Right lobe of liver (tissue), 6 donors: Measurements from ENCODE around the gene TGFB2. TPM values are rescaled to one million over a fixed set of nuclear protein-coding genes. Genes with fewer than 3 reads are reported as not detected.

ENCODE experiments used
- ATAC-seq, 4 donors: fragments of 200-7000 bp; cut with Tn5 transposase; one replicate each; pipeline ENCODE4 v1.9.1; 2020; ENCODE audit warnings: mild to moderate bottlenecking in 4 of 4, moderate library complexity in 4 of 4
- DNase-seq, 3 donors: peaks; one replicate each; pipeline ENCODE4 v3.0.0-alpha.2; 2020
- H3K27ac ChIP-seq, 3 donors: fragments of 200-600 bp; one replicate each; pipeline ENCODE4 v1.8.0; 2022
- H3K27me3 ChIP-seq, 2 donors: fragments of 200-600 bp; one replicate each; pipeline ENCODE4 v1.8.0; 2022
- H3K36me3 ChIP-seq, 4 donors: fragments of 200-600 bp; sonication (generic) in 1 of 4; one replicate each; pipeline versions ENCODE4 v1.5.1 to v1.8.0; 2017 to 2022; ENCODE audit warnings: control low read depth in 1 of 4
- H3K4me1 ChIP-seq, 4 donors: fragments of 200-600 bp; sonication (generic) in 1 of 4; one replicate each; pipeline versions ENCODE4 v1.5.1 to v1.8.0; 2017 to 2022; ENCODE audit warnings: control low read depth in 1 of 4
- H3K4me3 ChIP-seq, 3 donors: fragments of 200-600 bp; one replicate each; pipeline ENCODE4 v1.8.0; 2022
- H3K9me3 ChIP-seq, 4 donors: fragments of 200-600 bp; sonication (generic) in 1 of 4; one replicate each; pipeline versions ENCODE4 v1.5.1 to v1.8.0; 2017 to 2022; ENCODE audit warnings: control low read depth in 1 of 4
- POLR2A ChIP-seq: fragments of 450-650 bp; IDR thresholded peaks from one replicate; pipeline ENCODE4 v1.6.1; 2017; ENCODE audit warnings: antibody characterized with exemption, mild to moderate bottlenecking
- WGBS: methylation state at CpG from one replicate; pipeline ENCODE4 v1.1.6; 2018; ENCODE audit warnings: low coverage, low lambda C conversion rate; ENCODE audit not compliant: insufficient coverage; ENCODE audit errors: missing lambda C conversion rate; 5-methylcytosine and 5-hydroxymethylcytosine counted together
- intact Hi-C, 2 donors: fragments of 100-400 bp; cut with DNase I; formaldehyde crosslinking; loops; one replicate each; pipeline versions ENCODE4 v1.11.2 to v1.14.1; 2022
- total RNA-seq, 6 experiments: library from RNA; depleted of rRNA in 2 of 6; stranded (reverse); fragments of >200 nt in 2 of 6; fragmentation: NEBNext Ultra II Directional in 3 of 6; extraction: Animal tissue kit (Norgen Biotek cat#: 25700) in 3 of 6; gene quantifications; one replicate each; pipeline versions ENCODE4 v1.1.0 to v1.2.4, GENCODE V29; 2016 to 2023
- TF ChIP-seq, protein P1 (sequence below), 4 donors: fragments of 200-600 bp in 3 of 4; fragments of 450-650 bp in 1 of 4; IDR thresholded peaks; one replicate each; pipeline versions ENCODE4 v1.5.1 to v1.8.0; 2016 to 2022; ENCODE audit warnings: antibody characterized with exemption in 4 of 4, mild to moderate bottlenecking in 2 of 4
- donor health status: DM: no; HTN: yes; CAD: no.
- donor health status: DM: no; HTN: no; CAD: no.
- donor health status: DM: no; HTN: no; CAD: no.
- donor health status: DM: no; HTN: yes; CAD: no.
- donor health status: DM: no; HTN: yes; CAD: no.

The TGFB2 gene
- total RNA-seq, 6 experiments from 2014 or later, result 0.18 to 2.8 (median 0.34) TPM

DNA sequence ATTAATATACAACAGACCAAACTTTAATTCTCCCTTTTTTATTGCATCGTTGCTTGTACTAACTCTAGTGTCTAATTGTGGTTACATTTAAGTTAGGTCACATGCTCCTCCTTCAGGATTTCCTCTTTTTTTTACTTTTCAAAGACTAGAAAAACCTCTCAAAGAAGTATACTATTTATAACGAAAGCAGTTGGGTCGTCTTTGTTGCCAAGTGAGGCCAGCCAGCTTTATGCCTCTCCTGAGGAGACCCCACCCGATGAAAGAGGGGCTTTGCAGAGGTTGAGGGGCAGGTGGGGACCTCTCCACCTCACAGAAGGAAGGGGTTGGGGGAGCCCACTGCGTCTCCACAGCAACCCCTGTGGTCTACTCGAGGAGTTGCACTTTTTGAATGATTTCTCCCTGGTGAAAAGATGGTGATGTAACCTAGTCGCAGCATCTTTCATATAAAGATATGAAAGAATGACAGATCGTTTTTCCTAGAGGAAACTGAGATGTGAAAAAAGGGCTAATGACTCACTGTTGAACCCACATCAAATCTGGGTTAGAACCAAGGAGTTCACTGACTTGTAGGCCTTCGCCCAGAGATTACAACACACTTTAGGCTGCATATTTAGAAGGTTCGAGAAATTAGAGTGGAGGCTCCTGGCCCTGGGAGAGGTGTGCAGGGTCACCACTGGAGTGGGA, 6.4 kb downstream of the TGFB2 start:
- DNase-seq, result no peak
- H3K36me3 ChIP-seq, result no peaks in the 10 kb centered on the region
- peak overlapping the region in 1 of 3 donors; percentile 26 for H3K27ac ChIP-seq
- intact Hi-C loops, result no loop called here
- H3K27me3 ChIP-seq, result no peaks in the 10 kb centered on the region
- no peak overlapping the region for H3K4me3 ChIP-seq
- TF ChIP-seq, protein P1, sequence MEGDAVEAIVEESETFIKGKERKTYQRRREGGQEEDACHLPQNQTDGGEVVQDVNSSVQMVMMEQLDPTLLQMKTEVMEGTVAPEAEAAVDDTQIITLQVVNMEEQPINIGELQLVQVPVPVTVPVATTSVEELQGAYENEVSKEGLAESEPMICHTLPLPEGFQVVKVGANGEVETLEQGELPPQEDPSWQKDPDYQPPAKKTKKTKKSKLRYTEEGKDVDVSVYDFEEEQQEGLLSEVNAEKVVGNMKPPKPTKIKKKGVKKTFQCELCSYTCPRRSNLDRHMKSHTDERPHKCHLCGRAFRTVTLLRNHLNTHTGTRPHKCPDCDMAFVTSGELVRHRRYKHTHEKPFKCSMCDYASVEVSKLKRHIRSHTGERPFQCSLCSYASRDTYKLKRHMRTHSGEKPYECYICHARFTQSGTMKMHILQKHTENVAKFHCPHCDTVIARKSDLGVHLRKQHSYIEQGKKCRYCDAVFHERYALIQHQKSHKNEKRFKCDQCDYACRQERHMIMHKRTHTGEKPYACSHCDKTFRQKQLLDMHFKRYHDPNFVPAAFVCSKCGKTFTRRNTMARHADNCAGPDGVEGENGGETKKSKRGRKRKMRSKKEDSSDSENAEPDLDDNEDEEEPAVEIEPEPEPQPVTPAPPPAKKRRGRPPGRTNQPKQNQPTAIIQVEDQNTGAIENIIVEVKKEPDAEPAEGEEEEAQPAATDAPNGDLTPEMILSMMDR (IDR thresholded peaks at IDR 0.05), result peak in 3 of 4 donors; percentile 7 to 14 (median 7)
- TF ChIP-seq POLR2A, result no peak
- no peaks in the 10 kb centered on the region for H3K9me3 ChIP-seq
- peaks cover 0 to 8% (median 0%) of the 10 kb centered on the region in 4 donors for H3K4me1 ChIP-seq
- 28% methylated on average over 10 of the region's 10 CpGs for WGBS
- peak; percentile 33 to 54 (median 40) for ATAC-seq

DNA sequence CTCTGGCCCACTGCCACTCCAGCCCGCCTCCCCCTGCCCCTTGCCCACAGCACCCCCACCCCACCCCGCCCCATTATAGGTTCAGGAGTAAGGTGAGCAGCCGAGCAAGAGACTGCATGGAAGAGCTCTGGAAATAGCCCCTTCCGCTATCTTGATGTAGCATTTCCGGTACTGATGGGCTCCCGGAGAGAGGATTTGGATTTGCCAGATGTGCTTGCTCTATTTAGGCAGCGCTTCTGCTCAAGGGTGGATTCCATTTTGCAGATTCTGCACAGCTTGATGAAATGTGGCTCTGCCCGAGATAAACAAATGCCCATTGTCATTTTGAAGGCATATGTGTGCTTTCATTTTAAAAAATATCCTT, 6.9 kb downstream of the TGFB2 start:
- DNase-seq (no peak), ATAC-seq (no peak)
- no peaks in the 10 kb centered on the region for H3K9me3 ChIP-seq
- no peaks in the 10 kb centered on the region for H3K36me3 ChIP-seq
- 92% methylated on average over 5 of the region's 8 CpGs for WGBS
- intact Hi-C loops, result no loop called here
- H3K27ac ChIP-seq, result no peak overlapping the region
- TF ChIP-seq, protein P1 (IDR thresholded peaks at IDR 0.05), result no peak
- no peak for TF ChIP-seq POLR2A
- peaks cover 0 to 3% (median 0%) of the 10 kb centered on the region in 4 donors for H3K4me1 ChIP-seq
- H3K27me3 ChIP-seq, result no peaks in the 10 kb centered on the region
- H3K4me3 ChIP-seq, result no peak overlapping the region

DNA sequence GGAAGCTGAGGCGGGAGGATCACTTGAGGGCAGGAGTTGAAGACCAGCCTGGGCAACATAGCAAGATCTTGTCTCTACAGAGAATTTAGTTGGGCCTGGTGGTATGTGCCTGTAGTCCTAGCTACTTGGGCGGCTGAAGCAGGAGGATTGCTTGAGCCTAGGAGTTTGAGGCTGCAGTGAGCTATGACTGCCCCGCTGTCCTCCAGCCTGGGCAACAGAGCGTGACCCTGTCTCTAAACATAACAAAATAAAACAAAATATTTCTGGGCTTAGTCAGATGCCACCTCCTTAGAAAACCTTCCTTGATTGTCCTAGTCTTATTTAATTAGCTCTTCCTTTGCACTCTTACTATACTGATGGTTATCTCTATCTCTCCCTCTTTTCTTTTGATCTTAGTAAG, 8.5 kb downstream of the TGFB2 start:
- DNase-seq, result no peak
- Histone ChIP-seq H3K27me3 (no peaks in the 10 kb centered on the region), H3K27ac (no peak overlapping the region), H3K36me3 (no peaks in the 10 kb centered on the region), H3K9me3 (no peaks in the 10 kb centered on the region), H3K4me1 (no peaks in the 10 kb centered on the region), H3K4me3 (no peak overlapping the region)
- TF ChIP-seq POLR2A, result no peak
- TF ChIP-seq, protein P1 (IDR thresholded peaks at IDR 0.05), result no peak
- intact Hi-C loops, result no loop called here
- ATAC-seq, result no peak
- WGBS, result 91% methylated on average over 3 of the region's 4 CpGs

DNA sequence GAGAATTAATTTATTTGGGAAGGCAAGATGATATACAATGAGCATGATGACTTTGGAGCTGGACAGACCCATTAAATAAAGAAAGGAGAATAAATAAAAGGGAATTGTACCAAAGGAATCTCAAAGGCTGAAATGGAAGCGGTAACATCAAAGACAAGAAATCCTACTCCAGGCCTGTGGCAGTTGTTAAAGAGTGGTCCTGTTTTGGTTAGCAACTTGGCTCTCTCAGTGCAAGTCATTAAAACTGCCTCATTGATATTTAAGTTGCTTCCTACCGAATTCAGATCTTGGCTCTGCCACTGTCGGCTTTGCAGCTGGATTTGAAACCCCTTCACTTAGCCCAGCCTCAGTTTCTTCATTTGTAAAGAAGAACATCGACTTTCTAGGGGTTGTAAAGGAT, 10.1 kb downstream of the TGFB2 start:
- intact Hi-C loops, result no loop called here
- Histone ChIP-seq H3K9me3 (no peaks in the 10 kb centered on the region), H3K4me1 (no peaks in the 10 kb centered on the region), H3K36me3 (no peaks in the 10 kb centered on the region), H3K27ac (no peak overlapping the region), H3K27me3 (no peaks in the 10 kb centered on the region), H3K4me3 (no peak overlapping the region)
- 75% methylated on average over 4 of the region's 4 CpGs for WGBS
- TF ChIP-seq POLR2A, result no peak
- TF ChIP-seq, protein P1 (IDR thresholded peaks at IDR 0.05), result no peak
- DNase-seq (no peak), ATAC-seq (no peak)
